ENCODE data around the gene GLIPR2. TPM values are rescaled to one million over a fixed set of nuclear protein-coding genes. Genes with fewer than 3 reads are reported as not detected.

The GLIPR2 gene
- total and polyA plus RNA-seq, 2 of the 4 experiments (the other 2 are of a cell fraction): 35.8 to 43.3 TPM

DNA sequence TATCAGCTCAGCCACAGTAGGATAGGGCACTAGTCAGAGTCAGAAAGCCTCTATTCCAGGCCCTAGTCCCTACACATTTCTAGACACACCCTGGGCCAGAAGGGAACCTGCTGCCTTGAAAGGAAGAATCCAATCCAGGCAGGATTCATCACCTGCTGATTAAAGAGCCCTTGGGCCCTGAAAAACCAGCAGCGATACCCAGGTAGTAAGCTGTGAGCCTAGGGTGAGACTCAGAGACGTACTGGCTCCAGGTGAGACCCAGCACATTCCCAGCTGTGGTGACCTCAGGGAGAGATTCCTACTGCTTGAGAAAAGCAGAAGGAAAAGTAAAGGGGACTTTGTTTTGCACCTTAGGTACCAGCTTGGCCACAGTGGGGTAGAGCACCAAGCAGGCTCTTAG lies 37.3 kb downstream of the GLIPR2 start:
- Histone ChIP-seq H4K20me1 (ENCODE audit: insufficient read depth, low read length) (no peaks in the 10 kb centered on the region), H2BK15ac (ENCODE audit: low read depth, low read length) (no peak overlapping the region), H3K36me3 (ENCODE audit: control insufficient read depth, insufficient read depth, low read length) (no peaks in the 10 kb centered on the region), H2AFZ (replicated peaks; ENCODE audit: low read length, poor library complexity) (no peak overlapping the region), H4K8ac (ENCODE audit: low read depth in 2 of 2, low read length in 2 of 2) (no peak overlapping the region), H2BK120ac (ENCODE audit: low read depth, low read length) (no peak overlapping the region), H2BK5ac (ENCODE audit: low read depth, low read length, poor library complexity, severe bottlenecking) (no peak overlapping the region), H3K23ac (ENCODE audit: low read depth, low read length) (no peak overlapping the region), H2AK5ac (ENCODE audit: low read depth, low read length) (no peak overlapping the region), H4K91ac (ENCODE audit: insufficient read depth, low read depth, low read length) (no peak overlapping the region), H3K14ac (replicated peaks; ENCODE audit: low read depth, low read length) (no peak overlapping the region), H3K18ac (ENCODE audit: low read depth, low read length) (no peak overlapping the region), H3K27ac (ENCODE audit: insufficient read depth, low read length) (no peak overlapping the region), H2BK20ac (ENCODE audit: low read depth, low read length) (no peak overlapping the region), H3K4me2 (ENCODE audit: low read depth, low read length) (no peak overlapping the region), H3K9me1 (ENCODE audit: insufficient read depth, low read length) (no peaks in the 10 kb centered on the region), H3K4ac (ENCODE audit: low read depth, low read length) (no peak overlapping the region), H3K9me3 (ENCODE audit: control insufficient read depth, insufficient read depth, low read length) (no peaks in the 10 kb centered on the region), H3K4me3 (ENCODE audit: insufficient read depth, low read depth, low read length) (no peak overlapping the region), H2AK9ac (replicated peaks; ENCODE audit: low read depth, low read length, poor library complexity) (no peak overlapping the region), H3K4me1 (ENCODE audit: control insufficient read depth, insufficient read depth, low read length) (peaks cover 2% of the 10 kb centered on the region; the same call in 1 of the 2 replicates), H3K56ac (ENCODE audit: extremely low read depth, insufficient read depth, low read length) (no peak overlapping the region), H3K27me3 (ENCODE audit: control insufficient read depth, insufficient read depth, low read length) (no peaks in the 10 kb centered on the region; the same call in 1 of the 2 replicates), H4K5ac (ENCODE audit: low read depth, low read length) (no peak overlapping the region), H3K9ac (ENCODE audit: low read depth, low read length) (no peak overlapping the region), H3K79me1 (ENCODE audit: low read depth in 1 of 2, low read length in 2 of 2) (no peaks in the 10 kb centered on the region)
- no CpG with 5 or more reads among the region's 2 CpGs for WGBS, 2 experiments (ENCODE audit: extremely low coverage in 2 of 2, insufficient read length in 1 of 2)
- in situ Hi-C loops (cut with MboI; ENCODE audit: low sequenced_read_pairs) (loop anchor here (10.0 kb wide), 1 partner anchor 209 kb away; no protein-coding TSS in a partner anchor), intact Hi-C loops (cut with micrococcal nuclease) (no loop called here), dilution Hi-C loops (cut with HindIII; ENCODE audit: low sequenced_read_pairs, unreplicated experiment) (no loop called here)
- ATAC-seq (ENCODE audit: low read depth): no peak
- ChIA-PET CTCF (no interaction called here), POLR2A (ENCODE audit: unreplicated experiment) (no interaction called here)
- DNase-seq: no peak
- no TSS peak for BruUV-seq (replicated peaks)
- TF ChIP-seq SMC3 (IDR thresholded peaks at IDR 0.05; ENCODE audit: low read depth, low read length) (no peak), RAD21 (IDR thresholded peaks at IDR 0.05; ENCODE audit: low read length) (no peak), MAZ (IDR thresholded peaks at IDR 0.05; ENCODE audit: borderline replicate concordance, low read depth, low read length) (no peak), NFE2L2 (IDR thresholded peaks at IDR 0.05; ENCODE audit: low read depth, low read length) (no peak), RFX5 (IDR thresholded peaks at IDR 0.05; ENCODE audit: low read depth, low read length) (no peak), POLR2A (IDR thresholded peaks at IDR 0.05; ENCODE audit: low read depth, low read length) (no peak), FOS (IDR thresholded peaks at IDR 0.05; ENCODE audit: low read depth, low read length) (no peak), BHLHE40 (IDR thresholded peaks at IDR 0.05; ENCODE audit: low read depth, low read length) (no peak), RCOR1 (IDR thresholded peaks at IDR 0.05; ENCODE audit: insufficient replicate concordance, low read length) (no peak), MAFK (IDR thresholded peaks at IDR 0.05; ENCODE audit: low read depth, low read length) (no peak)
- TF ChIP-seq, protein P1, sequence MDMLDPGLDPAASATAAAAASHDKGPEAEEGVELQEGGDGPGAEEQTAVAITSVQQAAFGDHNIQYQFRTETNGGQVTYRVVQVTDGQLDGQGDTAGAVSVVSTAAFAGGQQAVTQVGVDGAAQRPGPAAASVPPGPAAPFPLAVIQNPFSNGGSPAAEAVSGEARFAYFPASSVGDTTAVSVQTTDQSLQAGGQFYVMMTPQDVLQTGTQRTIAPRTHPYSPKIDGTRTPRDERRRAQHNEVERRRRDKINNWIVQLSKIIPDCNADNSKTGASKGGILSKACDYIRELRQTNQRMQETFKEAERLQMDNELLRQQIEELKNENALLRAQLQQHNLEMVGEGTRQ (IDR thresholded peaks at IDR 0.05; ENCODE audit: low read depth, low read length): no peak
- TF ChIP-seq, protein P2, sequence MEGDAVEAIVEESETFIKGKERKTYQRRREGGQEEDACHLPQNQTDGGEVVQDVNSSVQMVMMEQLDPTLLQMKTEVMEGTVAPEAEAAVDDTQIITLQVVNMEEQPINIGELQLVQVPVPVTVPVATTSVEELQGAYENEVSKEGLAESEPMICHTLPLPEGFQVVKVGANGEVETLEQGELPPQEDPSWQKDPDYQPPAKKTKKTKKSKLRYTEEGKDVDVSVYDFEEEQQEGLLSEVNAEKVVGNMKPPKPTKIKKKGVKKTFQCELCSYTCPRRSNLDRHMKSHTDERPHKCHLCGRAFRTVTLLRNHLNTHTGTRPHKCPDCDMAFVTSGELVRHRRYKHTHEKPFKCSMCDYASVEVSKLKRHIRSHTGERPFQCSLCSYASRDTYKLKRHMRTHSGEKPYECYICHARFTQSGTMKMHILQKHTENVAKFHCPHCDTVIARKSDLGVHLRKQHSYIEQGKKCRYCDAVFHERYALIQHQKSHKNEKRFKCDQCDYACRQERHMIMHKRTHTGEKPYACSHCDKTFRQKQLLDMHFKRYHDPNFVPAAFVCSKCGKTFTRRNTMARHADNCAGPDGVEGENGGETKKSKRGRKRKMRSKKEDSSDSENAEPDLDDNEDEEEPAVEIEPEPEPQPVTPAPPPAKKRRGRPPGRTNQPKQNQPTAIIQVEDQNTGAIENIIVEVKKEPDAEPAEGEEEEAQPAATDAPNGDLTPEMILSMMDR (conservative IDR thresholded peaks at IDR 0.05; ENCODE audit: low read depth, low read length): no peak
